GM18951 (cell line): Measurements from ENCODE around the gene AURKAIP1.
"Not testable (repeated sequence)": the region's sequence is repeated elsewhere in the genome, so short reads cannot be mapped to it uniquely, and the experiment has no call there.

Source experiments
- POLR2A ChIP-seq: IDR thresholded peaks from 4 replicates; pipeline ENCODE4 v1.6.1; 2011; ENCODE audit warnings: mild to moderate bottlenecking; ENCODE audit not compliant: insufficient read length, insufficient read depth; ENCODE audit errors: extremely low read depth
- in situ Hi-C: fragments of 300-500 bp; cut with MboI; formaldehyde crosslinking; loops from one replicate; pipeline ENCODE4 v1.12.0; 2022; ENCODE audit warnings: low sequenced_read_pairs, mixed read lengths, inconsistent platforms; ENCODE audit not compliant: unreplicated experiment

The AURKAIP1 gene

GRCh38 chr1:1370771-1371300 is 4.2 kb downstream of the AURKAIP1 start:
- in situ Hi-C loops = no loop called here
- no peak for TF ChIP-seq POLR2A

GRCh38 chr1:1370094-1370493 is 4.9 kb downstream of the AURKAIP1 start:
- in situ Hi-C loops = not testable (repeated sequence)

GRCh38 chr1:1367315-1367714 is 7.7 kb downstream of the AURKAIP1 start:
- in situ Hi-C loops = no loop called here
- no peak for TF ChIP-seq POLR2A

- TF ChIP-seq POLR2A = no peak
- in situ Hi-C loops = no loop called here
Observed at GRCh38 chr1:1366699-1367066, 8.3 kb downstream of the AURKAIP1 start.

- TF ChIP-seq POLR2A = no peak
- in situ Hi-C loops = no loop called here
Observed at GRCh38 chr1:1365875-1366698, 8.9 kb downstream of the AURKAIP1 start.

GRCh38 chr1:1364266-1364665 is 10.7 kb downstream of the AURKAIP1 start:
- TF ChIP-seq POLR2A = no peak
- in situ Hi-C loops = no loop called here

GRCh38 chr1:1361982-1362423 is 13.0 kb downstream of the AURKAIP1 start:
- in situ Hi-C loops = no loop called here
- TF ChIP-seq POLR2A = no peak

GRCh38 chr1:1361233-1361981 is 13.6 kb downstream of the AURKAIP1 start:
- no peak for TF ChIP-seq POLR2A
- in situ Hi-C loops = no loop called here

GRCh38 chr1:1360506-1361169 is 14.4 kb downstream of the AURKAIP1 start:
- TF ChIP-seq POLR2A = no peak

GRCh38 chr1:1359664-1360468 is 15.1 kb downstream of the AURKAIP1 start:
- no peak for TF ChIP-seq POLR2A

More at GRCh38 chr1:1360506-1361169, 14.4 kb downstream of the AURKAIP1 start:
- in situ Hi-C loops = no loop called here

GRCh38 chr1:1359308-1359663 is 15.7 kb downstream of the AURKAIP1 start:
- no peak for TF ChIP-seq POLR2A
- in situ Hi-C loops = no loop called here

More at GRCh38 chr1:1359664-1360468, 15.1 kb downstream of the AURKAIP1 start:
- in situ Hi-C loops = no loop called here

- in situ Hi-C loops = no loop called here
- TF ChIP-seq POLR2A = no peak
Observed at GRCh38 chr1:1358433-1359271, 16.4 kb downstream of the AURKAIP1 start, which contains the start of gene MXRA8. Gene MXRA8, minus strand, starts transcription at chr1:1358555. Its CDS starts 51 bp downstream, at chr1:1358504.
